Measurements from ENCODE around the gene PNMA6A.
"Not testable (repeated sequence)": the region's sequence is repeated elsewhere in the genome, so short reads cannot be mapped to it uniquely, and the experiment has no call there.

The PNMA6A gene

GRCh38 chrX:153104959-153105358 lies 32.7 kb downstream of the PNMA6A start:
- H3K9ac ChIP-seq (ENCODE audit: low read length); H4K12ac ChIP-seq (ENCODE audit: low read depth, low read length); H3K4ac ChIP-seq (ENCODE audit: low read depth, low read length); H2AK5ac ChIP-seq (ENCODE audit: low read length); H2AFZ ChIP-seq (ENCODE audit: insufficient read depth, low read length, poor library complexity); H3K9me3 ChIP-seq (ENCODE audit: insufficient read depth, low read depth, low read length); H4K8ac ChIP-seq (ENCODE audit: low read depth, low read length); H3K4me1 ChIP-seq (ENCODE audit: control insufficient read depth in 1 of 2, insufficient read depth in 2 of 2, low read length in 2 of 2); H2BK120ac ChIP-seq (ENCODE audit: insufficient read depth, low read length, poor library complexity); H2BK12ac ChIP-seq (ENCODE audit: low read length); H3K18ac ChIP-seq (ENCODE audit: low read length); H3K36me3 ChIP-seq (ENCODE audit: control insufficient read depth in 1 of 2, insufficient read depth in 2 of 2, low read length in 2 of 2); H4K91ac ChIP-seq (ENCODE audit: low read depth, low read length); H2BK5ac ChIP-seq (ENCODE audit: low read depth, low read length, poor library complexity); H3K4me3 ChIP-seq (ENCODE audit: low read depth, low read length); H3K4me2 ChIP-seq (ENCODE audit: low read length); H3K79me2 ChIP-seq (ENCODE audit: control insufficient read depth, insufficient read depth, low read length, poor library complexity); DNase-seq; H3K79me1 ChIP-seq (ENCODE audit: low read length); H3K27ac ChIP-seq (ENCODE audit: low read depth, low read length); H3K14ac ChIP-seq (ENCODE audit: low read length); H3K27me3 ChIP-seq (ENCODE audit: insufficient read depth, low read length); H3K23ac ChIP-seq (ENCODE audit: low read length): not testable (repeated sequence)
- WGBS (ENCODE audit: extremely low coverage, insufficient coverage, insufficient read length), result no CpG with 5 or more reads among the region's 1 CpG

GRCh38 chrX:153106092-153106801 lies 34.0 kb downstream of the PNMA6A start:
- not testable (repeated sequence) for H3K4me2 ChIP-seq (ENCODE audit: low read length); H4K8ac ChIP-seq (ENCODE audit: low read depth, low read length); DNase-seq; H2AFZ ChIP-seq (ENCODE audit: insufficient read depth, low read length, poor library complexity); H2BK120ac ChIP-seq (ENCODE audit: insufficient read depth, low read length, poor library complexity); H3K79me1 ChIP-seq (ENCODE audit: low read length); H3K27ac ChIP-seq (ENCODE audit: low read depth, low read length); H3K4me3 ChIP-seq (ENCODE audit: low read depth, low read length); H4K91ac ChIP-seq (ENCODE audit: low read depth, low read length); H2BK12ac ChIP-seq (ENCODE audit: low read length); H2AK5ac ChIP-seq (ENCODE audit: low read length); H3K36me3 ChIP-seq (ENCODE audit: control insufficient read depth in 1 of 2, insufficient read depth in 2 of 2, low read length in 2 of 2); H3K23ac ChIP-seq (ENCODE audit: low read length); H2BK5ac ChIP-seq (ENCODE audit: low read depth, low read length, poor library complexity); H3K79me2 ChIP-seq (ENCODE audit: control insufficient read depth, insufficient read depth, low read length, poor library complexity); H3K4me1 ChIP-seq (ENCODE audit: control insufficient read depth in 1 of 2, insufficient read depth in 2 of 2, low read length in 2 of 2); H3K9ac ChIP-seq (ENCODE audit: low read length); H4K12ac ChIP-seq (ENCODE audit: low read depth, low read length); H3K18ac ChIP-seq (ENCODE audit: low read length); H3K14ac ChIP-seq (ENCODE audit: low read length); H3K27me3 ChIP-seq (ENCODE audit: insufficient read depth, low read length); H3K9me3 ChIP-seq (ENCODE audit: insufficient read depth, low read depth, low read length); H3K4ac ChIP-seq (ENCODE audit: low read depth, low read length)
- WGBS (ENCODE audit: extremely low coverage, insufficient coverage, insufficient read length), result no CpG with 5 or more reads among the region's 12 CpGs

GRCh38 chrX:153110735-153111134 lies 38.5 kb downstream of the PNMA6A start:
- WGBS (ENCODE audit: extremely low coverage, insufficient coverage, insufficient read length), result no CpG with 5 or more reads among the region's 2 CpGs
- H3K4me3 ChIP-seq (ENCODE audit: low read depth, low read length); H4K91ac ChIP-seq (ENCODE audit: low read depth, low read length); H3K14ac ChIP-seq (ENCODE audit: low read length); H4K12ac ChIP-seq (ENCODE audit: low read depth, low read length); H2BK12ac ChIP-seq (ENCODE audit: low read length); H3K9me3 ChIP-seq (ENCODE audit: insufficient read depth, low read depth, low read length); H3K79me1 ChIP-seq (ENCODE audit: low read length); H3K18ac ChIP-seq (ENCODE audit: low read length); H3K79me2 ChIP-seq (ENCODE audit: control insufficient read depth, insufficient read depth, low read length, poor library complexity); H4K8ac ChIP-seq (ENCODE audit: low read depth, low read length); H2BK120ac ChIP-seq (ENCODE audit: insufficient read depth, low read length, poor library complexity); H2BK5ac ChIP-seq (ENCODE audit: low read depth, low read length, poor library complexity); H3K9ac ChIP-seq (ENCODE audit: low read length); H3K27me3 ChIP-seq (ENCODE audit: insufficient read depth, low read length); DNase-seq; H2AFZ ChIP-seq (ENCODE audit: insufficient read depth, low read length, poor library complexity); H3K27ac ChIP-seq (ENCODE audit: low read depth, low read length); H2AK5ac ChIP-seq (ENCODE audit: low read length); H3K23ac ChIP-seq (ENCODE audit: low read length); H3K4ac ChIP-seq (ENCODE audit: low read depth, low read length); H3K4me2 ChIP-seq (ENCODE audit: low read length); H3K4me1 ChIP-seq (ENCODE audit: control insufficient read depth in 1 of 2, insufficient read depth in 2 of 2, low read length in 2 of 2); H3K36me3 ChIP-seq (ENCODE audit: control insufficient read depth in 1 of 2, insufficient read depth in 2 of 2, low read length in 2 of 2): not testable (repeated sequence)

GRCh38 chrX:153113851-153114250 lies 41.6 kb downstream of the PNMA6A start:
- H4K12ac ChIP-seq (ENCODE audit: low read depth, low read length); H3K14ac ChIP-seq (ENCODE audit: low read length); H3K4me1 ChIP-seq (ENCODE audit: control insufficient read depth in 1 of 2, insufficient read depth in 2 of 2, low read length in 2 of 2); H2BK12ac ChIP-seq (ENCODE audit: low read length); H3K9me3 ChIP-seq (ENCODE audit: insufficient read depth, low read depth, low read length); H3K9ac ChIP-seq (ENCODE audit: low read length); H3K4me3 ChIP-seq (ENCODE audit: low read depth, low read length); H3K18ac ChIP-seq (ENCODE audit: low read length); H2BK120ac ChIP-seq (ENCODE audit: insufficient read depth, low read length, poor library complexity); H3K4ac ChIP-seq (ENCODE audit: low read depth, low read length); H4K8ac ChIP-seq (ENCODE audit: low read depth, low read length); H2BK5ac ChIP-seq (ENCODE audit: low read depth, low read length, poor library complexity); H3K79me2 ChIP-seq (ENCODE audit: control insufficient read depth, insufficient read depth, low read length, poor library complexity); H3K27me3 ChIP-seq (ENCODE audit: insufficient read depth, low read length); H2AFZ ChIP-seq (ENCODE audit: insufficient read depth, low read length, poor library complexity); H3K79me1 ChIP-seq (ENCODE audit: low read length); H3K36me3 ChIP-seq (ENCODE audit: control insufficient read depth in 1 of 2, insufficient read depth in 2 of 2, low read length in 2 of 2); H2AK5ac ChIP-seq (ENCODE audit: low read length); H4K91ac ChIP-seq (ENCODE audit: low read depth, low read length); H3K4me2 ChIP-seq (ENCODE audit: low read length); H3K23ac ChIP-seq (ENCODE audit: low read length); H3K27ac ChIP-seq (ENCODE audit: low read depth, low read length); DNase-seq: not testable (repeated sequence)
- WGBS (ENCODE audit: extremely low coverage, insufficient coverage, insufficient read length), result no CpG with 5 or more reads among the region's 9 CpGs
